ENCODE results near the gene PARP15.

PARP15 gene

GRCh38 chr3:122535964-122536631 is 41.4 kb upstream of the PARP15 start:
- no peak overlapping the region for H3K4me2 ChIP-seq
- no peak overlapping the region for H3K27ac ChIP-seq
- no peaks in the 10 kb centered on the region for H4K20me1 ChIP-seq (ENCODE audit: insufficient read depth)
- peaks cover 6% of the 10 kb centered on the region for H3K4me1 ChIP-seq (ENCODE audit: low read depth, poor library complexity, severe bottlenecking)
- no peaks in the 10 kb centered on the region for H3K79me2 ChIP-seq (ENCODE audit: insufficient read depth, low read depth)
- no peaks in the 10 kb centered on the region; the same call in 1 of the 2 replicates for H3K27me3 ChIP-seq (ENCODE audit: insufficient read depth, low read depth)
- no peak overlapping the region for H3K9ac ChIP-seq
- TF ChIP-seq, protein P1, sequence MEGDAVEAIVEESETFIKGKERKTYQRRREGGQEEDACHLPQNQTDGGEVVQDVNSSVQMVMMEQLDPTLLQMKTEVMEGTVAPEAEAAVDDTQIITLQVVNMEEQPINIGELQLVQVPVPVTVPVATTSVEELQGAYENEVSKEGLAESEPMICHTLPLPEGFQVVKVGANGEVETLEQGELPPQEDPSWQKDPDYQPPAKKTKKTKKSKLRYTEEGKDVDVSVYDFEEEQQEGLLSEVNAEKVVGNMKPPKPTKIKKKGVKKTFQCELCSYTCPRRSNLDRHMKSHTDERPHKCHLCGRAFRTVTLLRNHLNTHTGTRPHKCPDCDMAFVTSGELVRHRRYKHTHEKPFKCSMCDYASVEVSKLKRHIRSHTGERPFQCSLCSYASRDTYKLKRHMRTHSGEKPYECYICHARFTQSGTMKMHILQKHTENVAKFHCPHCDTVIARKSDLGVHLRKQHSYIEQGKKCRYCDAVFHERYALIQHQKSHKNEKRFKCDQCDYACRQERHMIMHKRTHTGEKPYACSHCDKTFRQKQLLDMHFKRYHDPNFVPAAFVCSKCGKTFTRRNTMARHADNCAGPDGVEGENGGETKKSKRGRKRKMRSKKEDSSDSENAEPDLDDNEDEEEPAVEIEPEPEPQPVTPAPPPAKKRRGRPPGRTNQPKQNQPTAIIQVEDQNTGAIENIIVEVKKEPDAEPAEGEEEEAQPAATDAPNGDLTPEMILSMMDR (conservative IDR thresholded peaks at IDR 0.05; ENCODE audit: low read depth, low read length), result no peak
- no peaks in the 10 kb centered on the region for H3K36me3 ChIP-seq (ENCODE audit: insufficient read depth)
- no peak overlapping the region for H3K4me3 ChIP-seq (IDR thresholded peaks at IDR 0.05; ENCODE audit: insufficient read depth, low read depth, low read length)
- H2AFZ ChIP-seq (ENCODE audit: low read depth), result no peak overlapping the region

- H3K9ac ChIP-seq, result no peak overlapping the region
- no peaks in the 10 kb centered on the region for H4K20me1 ChIP-seq (ENCODE audit: insufficient read depth)
- no peaks in the 10 kb centered on the region for H3K36me3 ChIP-seq (ENCODE audit: insufficient read depth)
- H3K4me3 ChIP-seq (IDR thresholded peaks at IDR 0.05; ENCODE audit: insufficient read depth, low read depth, low read length), result no peak overlapping the region
- no peak overlapping the region for H2AFZ ChIP-seq (ENCODE audit: low read depth)
- H3K27me3 ChIP-seq (ENCODE audit: insufficient read depth, low read depth), result no peaks in the 10 kb centered on the region; the same call in 1 of the 2 replicates
- H3K4me2 ChIP-seq, result no peak overlapping the region
- peaks cover 6% of the 10 kb centered on the region for H3K4me1 ChIP-seq (ENCODE audit: low read depth, poor library complexity, severe bottlenecking)
- H3K79me2 ChIP-seq (ENCODE audit: insufficient read depth, low read depth), result no peaks in the 10 kb centered on the region
- TF ChIP-seq, protein P1 (conservative IDR thresholded peaks at IDR 0.05; ENCODE audit: low read depth, low read length), result no peak
- H3K27ac ChIP-seq, result no peak overlapping the region
Measured at GRCh38 chr3:122536632-122537001, 40.8 kb upstream of the PARP15 start.

- TF ChIP-seq, protein P1 (conservative IDR thresholded peaks at IDR 0.05; ENCODE audit: low read depth, low read length), result no peak
- H3K27me3 ChIP-seq (ENCODE audit: insufficient read depth, low read depth), result no peaks in the 10 kb centered on the region
- no peak overlapping the region for H3K9ac ChIP-seq
Measured at GRCh38 chr3:122538956-122539490, 38.4 kb upstream of the PARP15 start.

DNA sequence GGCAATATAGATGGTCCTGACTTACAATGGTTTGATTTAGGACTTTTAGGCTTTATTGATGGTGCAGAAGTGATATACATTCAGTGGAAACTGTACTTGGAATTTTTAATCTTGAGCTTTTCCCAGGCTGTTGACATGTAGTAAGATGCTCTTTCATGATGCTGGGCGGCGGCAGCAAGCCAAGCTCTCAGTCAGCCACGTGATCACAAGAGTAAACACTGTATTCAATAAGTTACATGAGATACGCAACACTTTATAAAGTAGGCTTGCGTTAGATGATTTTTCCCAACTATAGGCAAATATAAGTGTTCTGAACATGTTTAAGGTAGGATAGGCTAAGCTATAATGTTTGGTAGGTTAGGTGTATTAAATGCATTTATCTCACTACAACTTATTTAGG is 31.3 kb upstream of the PARP15 start:
- H3K4me2 ChIP-seq, result no peak overlapping the region
- TF ChIP-seq, protein P1 (conservative IDR thresholded peaks at IDR 0.05; ENCODE audit: low read depth, low read length), result no peak
- no peak overlapping the region for H3K9ac ChIP-seq
- no peaks in the 10 kb centered on the region for H3K36me3 ChIP-seq (ENCODE audit: insufficient read depth)
- H3K4me1 ChIP-seq (ENCODE audit: low read depth, poor library complexity, severe bottlenecking), result no peaks in the 10 kb centered on the region
- H3K27me3 ChIP-seq (ENCODE audit: insufficient read depth, low read depth), result no peaks in the 10 kb centered on the region
- H3K79me2 ChIP-seq (ENCODE audit: insufficient read depth, low read depth), result no peaks in the 10 kb centered on the region
- no peak overlapping the region for H3K27ac ChIP-seq
- H4K20me1 ChIP-seq (ENCODE audit: insufficient read depth), result no peaks in the 10 kb centered on the region
- no peak overlapping the region for H3K4me3 ChIP-seq (IDR thresholded peaks at IDR 0.05; ENCODE audit: insufficient read depth, low read depth, low read length)
- H2AFZ ChIP-seq (ENCODE audit: low read depth), result no peak overlapping the region

More at GRCh38 chr3:122538956-122539490, 38.4 kb upstream of the PARP15 start:
- Histone ChIP-seq H3K4me2 (no peak overlapping the region), H3K27ac (no peak overlapping the region), H4K20me1 (ENCODE audit: insufficient read depth) (no peaks in the 10 kb centered on the region), H2AFZ (ENCODE audit: low read depth) (no peak overlapping the region), H3K4me1 (ENCODE audit: low read depth, poor library complexity, severe bottlenecking) (no peaks in the 10 kb centered on the region), H3K36me3 (ENCODE audit: insufficient read depth) (no peaks in the 10 kb centered on the region), H3K4me3 (IDR thresholded peaks at IDR 0.05; ENCODE audit: insufficient read depth, low read depth, low read length) (no peak overlapping the region), H3K79me2 (ENCODE audit: insufficient read depth, low read depth) (no peaks in the 10 kb centered on the region)

All from KMS-11 (cell line).